Measurements from ENCODE around the gene CHRND.

Gene CHRND

DNA sequence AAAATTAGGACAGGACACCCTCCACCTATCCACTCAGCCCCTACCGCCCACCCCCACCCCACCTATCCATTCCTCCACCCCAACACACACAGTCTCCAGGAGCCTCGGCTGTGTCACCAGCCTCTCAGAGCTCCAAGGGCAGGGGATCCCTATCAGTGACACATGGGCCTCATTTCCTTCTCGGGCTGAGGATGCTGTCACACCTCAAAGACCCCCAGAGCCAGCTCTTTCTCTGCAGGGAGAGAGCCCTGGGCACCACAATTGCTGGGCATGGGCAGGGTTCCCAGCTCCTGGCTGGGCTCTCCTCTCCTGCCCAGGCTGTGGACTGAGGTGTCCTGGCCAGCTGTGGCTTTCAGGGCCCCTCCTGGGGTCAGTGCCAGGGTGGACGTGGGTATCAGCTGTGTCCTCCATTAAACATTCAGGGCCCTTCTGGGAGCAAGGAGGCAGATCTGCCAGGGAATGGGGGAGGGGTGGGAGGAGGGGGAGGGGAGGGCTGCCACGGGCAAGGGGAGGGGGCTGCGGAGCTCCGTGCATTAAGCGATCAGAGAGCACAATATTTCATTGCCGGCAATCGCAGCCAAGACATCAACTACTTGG lies 24.1 kb upstream of the CHRND start:
- H3K9me3 ChIP-seq (replicated peaks in 1 of 2; ENCODE audit: control insufficient read depth in 2 of 2, insufficient read depth in 1 of 2, low read depth in 1 of 2, low read length in 2 of 2) = peaks cover 0 to 3% of the 10 kb centered on the region in 2 donors
- peak overlapping the region; percentile 90 for H3K4me2 ChIP-seq (ENCODE audit: insufficient read depth, low read length, poor library complexity, severe bottlenecking)
- no peak for DNase-seq (ENCODE audit: low spot score)
- H2BK5ac ChIP-seq (ENCODE audit: low read length) = no peak overlapping the region
- H2BK120ac ChIP-seq (ENCODE audit: low read depth, low read length) = no peak overlapping the region
- WGBS, 2 donors (ENCODE audit: extremely low coverage in 2 of 2, insufficient read length in 2 of 2, insufficient replicate concordance in 1 of 2) = no CpG with 5 or more reads among the region's 10 CpGs
- H3K18ac ChIP-seq (ENCODE audit: low read length) = peak overlapping the region; percentile 38
- H3K79me1 ChIP-seq (ENCODE audit: low read depth, low read length) = no peaks in the 10 kb centered on the region
- H2AFZ ChIP-seq (ENCODE audit: low read length) = no peak overlapping the region
- no peak overlapping the region for H4K8ac ChIP-seq (ENCODE audit: low read depth, low read length)
- peaks cover 11 to 84% (median 28%) of the 10 kb centered on the region in 3 experiments for H3K27me3 ChIP-seq (ENCODE audit: control insufficient read depth in 3 of 3, insufficient read depth in 3 of 3, low read depth in 1 of 3, low read length in 3 of 3)
- no peak overlapping the region for H2BK15ac ChIP-seq (ENCODE audit: low read length)
- H4K91ac ChIP-seq (ENCODE audit: low read depth, low read length, poor library complexity) = no peak overlapping the region
- H3K23ac ChIP-seq (ENCODE audit: low read depth, low read length, poor library complexity) = no peak overlapping the region
- no peak overlapping the region for H3K14ac ChIP-seq (ENCODE audit: low read length)
- no peak overlapping the region for H3K4me3 ChIP-seq (ENCODE audit: low read length in 2 of 2)
- peaks cover 26 to 31% of the 10 kb centered on the region in 2 donors for H3K4me1 ChIP-seq (ENCODE audit: control insufficient read depth in 2 of 2, insufficient read depth in 1 of 2, low read depth in 1 of 2, low read length in 2 of 2)
- H2AK5ac ChIP-seq (ENCODE audit: low read depth, low read length) = peak overlapping the region; percentile 20
- H3K27ac ChIP-seq (replicated peaks; ENCODE audit: low read length) = no peak overlapping the region
- no peak overlapping the region for H3K4ac ChIP-seq (ENCODE audit: low read length)
- H2BK12ac ChIP-seq (ENCODE audit: low read length) = no peak overlapping the region
- no peaks in the 10 kb centered on the region for H3K36me3 ChIP-seq (replicated peaks in 1 of 2; ENCODE audit: control insufficient read depth in 2 of 2, insufficient read depth in 2 of 2, low read length in 2 of 2)
- H3K9ac ChIP-seq (ENCODE audit: low read depth, low read length, poor library complexity) = no peak overlapping the region

DNA sequence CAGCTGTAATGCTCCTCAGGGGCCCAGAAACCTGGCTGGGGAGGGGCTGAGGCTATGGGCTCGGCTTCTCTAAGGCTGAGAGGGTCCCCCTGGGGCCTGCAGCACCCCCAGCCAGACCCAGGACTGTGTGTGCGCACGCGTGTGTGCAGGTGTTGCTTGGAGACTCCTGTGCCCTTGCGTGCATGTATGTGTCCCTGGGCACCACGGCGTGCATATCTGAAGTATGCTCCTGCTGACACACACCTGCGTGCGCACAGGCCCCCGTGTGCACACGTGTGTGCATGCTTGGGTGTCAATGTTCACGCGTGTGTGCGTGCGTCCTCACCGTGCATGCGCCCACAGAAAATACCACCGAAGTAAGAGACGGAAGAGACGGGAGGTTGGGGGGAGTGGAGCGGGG lies 23.4 kb upstream of the CHRND start:
- H2AK5ac ChIP-seq (ENCODE audit: low read depth, low read length) = peak overlapping the region; percentile 91
- H4K91ac ChIP-seq (ENCODE audit: low read depth, low read length, poor library complexity) = no peak overlapping the region
- H3K23ac ChIP-seq (ENCODE audit: low read depth, low read length, poor library complexity) = peak overlapping the region; percentile 75
- H3K9me3 ChIP-seq (replicated peaks in 1 of 2; ENCODE audit: control insufficient read depth in 2 of 2, insufficient read depth in 1 of 2, low read depth in 1 of 2, low read length in 2 of 2) = peaks cover 0 to 3% of the 10 kb centered on the region in 2 donors
- H2BK15ac ChIP-seq (ENCODE audit: low read length) = no peak overlapping the region
- H3K9ac ChIP-seq (ENCODE audit: low read depth, low read length, poor library complexity) = peak overlapping the region; percentile 66
- H3K4me1 ChIP-seq (ENCODE audit: control insufficient read depth in 2 of 2, insufficient read depth in 1 of 2, low read depth in 1 of 2, low read length in 2 of 2) = peaks cover 21 to 27% of the 10 kb centered on the region in 2 donors
- no peak overlapping the region for H2BK5ac ChIP-seq (ENCODE audit: low read length)
- H2BK12ac ChIP-seq (ENCODE audit: low read length) = no peak overlapping the region
- peak overlapping the region; percentile 93 for H4K8ac ChIP-seq (ENCODE audit: low read depth, low read length)
- H3K36me3 ChIP-seq (replicated peaks in 1 of 2; ENCODE audit: control insufficient read depth in 2 of 2, insufficient read depth in 2 of 2, low read length in 2 of 2) = no peaks in the 10 kb centered on the region
- H3K14ac ChIP-seq (ENCODE audit: low read length) = peak overlapping the region; percentile 100
- H3K4me3 ChIP-seq (ENCODE audit: low read length in 2 of 2) = peak overlapping the region; percentile 37 to 71
- peak overlapping the region; percentile 90 for H3K4me2 ChIP-seq (ENCODE audit: insufficient read depth, low read length, poor library complexity, severe bottlenecking)
- H3K27me3 ChIP-seq (ENCODE audit: control insufficient read depth in 3 of 3, insufficient read depth in 3 of 3, low read depth in 1 of 3, low read length in 3 of 3) = peaks cover 11 to 88% (median 28%) of the 10 kb centered on the region in 3 experiments
- no peak for DNase-seq (ENCODE audit: low spot score)
- no CpG with 5 or more reads among the region's 21 CpGs for WGBS, 2 donors (ENCODE audit: extremely low coverage in 2 of 2, insufficient read length in 2 of 2, insufficient replicate concordance in 1 of 2)
- H3K4ac ChIP-seq (ENCODE audit: low read length) = no peak overlapping the region
- no peaks in the 10 kb centered on the region for H3K79me1 ChIP-seq (ENCODE audit: low read depth, low read length)
- H2AFZ ChIP-seq (ENCODE audit: low read length) = peak overlapping the region; percentile 71
- H2BK120ac ChIP-seq (ENCODE audit: low read depth, low read length) = no peak overlapping the region
- peak overlapping the region; percentile 90 for H3K18ac ChIP-seq (ENCODE audit: low read length)
- H3K27ac ChIP-seq (replicated peaks; ENCODE audit: low read length) = no peak overlapping the region

DNA sequence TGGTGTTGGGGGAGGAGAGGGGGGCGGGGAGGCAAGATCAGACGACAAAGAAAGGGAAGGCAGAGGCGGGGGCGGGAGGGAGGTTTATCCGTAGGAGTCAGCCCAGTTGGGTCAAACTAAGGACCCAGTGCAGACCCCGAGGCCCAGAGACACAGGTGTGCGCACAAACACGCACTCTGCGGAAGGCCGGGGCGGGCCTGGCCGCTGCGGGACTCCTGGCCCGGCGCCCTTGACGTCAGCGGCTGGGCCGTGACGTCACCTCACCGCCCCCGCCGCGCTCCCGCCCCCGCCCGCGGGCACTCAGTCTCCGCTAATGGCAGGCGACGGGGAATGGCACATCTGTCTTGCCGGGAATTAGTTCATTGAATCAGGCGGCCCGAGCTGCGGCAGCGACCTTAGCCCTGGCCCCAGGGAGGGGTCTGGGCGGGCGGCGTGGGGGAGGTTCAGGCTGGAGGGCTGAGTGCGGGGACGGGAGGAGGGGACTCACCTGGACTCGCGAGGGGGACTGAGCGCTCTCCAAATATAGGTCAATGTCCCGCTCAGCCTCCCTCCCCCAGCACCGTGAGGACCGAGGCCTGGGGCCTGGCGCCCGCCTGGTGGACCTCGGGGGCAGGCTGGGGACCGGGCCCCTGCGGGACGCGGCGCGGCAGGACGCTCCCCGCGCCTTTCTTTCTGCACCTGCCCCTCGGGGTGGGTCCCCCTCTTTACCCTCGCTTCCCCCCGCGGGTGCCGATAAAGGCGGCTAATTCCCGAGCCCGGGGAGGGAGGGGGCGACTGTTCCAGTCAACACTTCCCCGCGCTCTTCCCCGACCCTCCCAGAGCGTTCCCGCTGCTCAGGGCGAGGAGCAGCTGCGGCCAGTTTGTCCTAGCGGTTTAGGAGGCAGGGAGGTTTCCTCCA lies 22.8 kb upstream of the CHRND start:
- H2AFZ ChIP-seq (ENCODE audit: low read length) = peak overlapping the region; percentile 83
- H3K23ac ChIP-seq (ENCODE audit: low read depth, low read length, poor library complexity) = peak overlapping the region; percentile 67
- peak overlapping the region; percentile 37 to 78 for H3K4me3 ChIP-seq (ENCODE audit: low read length in 2 of 2)
- no peak overlapping the region for H4K91ac ChIP-seq (ENCODE audit: low read depth, low read length, poor library complexity)
- H2AK5ac ChIP-seq (ENCODE audit: low read depth, low read length) = peak overlapping the region; percentile 91
- H3K27me3 ChIP-seq (ENCODE audit: control insufficient read depth in 3 of 3, insufficient read depth in 3 of 3, low read depth in 1 of 3, low read length in 3 of 3) = peaks cover 11 to 88% (median 28%) of the 10 kb centered on the region in 3 experiments
- H4K8ac ChIP-seq (ENCODE audit: low read depth, low read length) = no peak overlapping the region
- H3K36me3 ChIP-seq (replicated peaks in 1 of 2; ENCODE audit: control insufficient read depth in 2 of 2, insufficient read depth in 2 of 2, low read length in 2 of 2) = no peaks in the 10 kb centered on the region
- H3K4me1 ChIP-seq (ENCODE audit: control insufficient read depth in 2 of 2, insufficient read depth in 1 of 2, low read depth in 1 of 2, low read length in 2 of 2) = peaks cover 21 to 22% of the 10 kb centered on the region in 2 donors
- peak overlapping the region; percentile 79 for H2BK15ac ChIP-seq (ENCODE audit: low read length)
- no peak overlapping the region for H3K27ac ChIP-seq (replicated peaks; ENCODE audit: low read length)
- peak overlapping the region; percentile 90 for H3K4me2 ChIP-seq (ENCODE audit: insufficient read depth, low read length, poor library complexity, severe bottlenecking)
- no peak overlapping the region for H3K4ac ChIP-seq (ENCODE audit: low read length)
- DNase-seq (ENCODE audit: low spot score) = peak; percentile 64
- peak overlapping the region; percentile 54 for H3K9ac ChIP-seq (ENCODE audit: low read depth, low read length, poor library complexity)
- peaks cover 0 to 3% of the 10 kb centered on the region in 2 donors for H3K9me3 ChIP-seq (replicated peaks in 1 of 2; ENCODE audit: control insufficient read depth in 2 of 2, insufficient read depth in 1 of 2, low read depth in 1 of 2, low read length in 2 of 2)
- no peaks in the 10 kb centered on the region for H3K79me1 ChIP-seq (ENCODE audit: low read depth, low read length)
- peak overlapping the region; percentile 90 for H3K18ac ChIP-seq (ENCODE audit: low read length)
- no peak overlapping the region for H2BK12ac ChIP-seq (ENCODE audit: low read length)
- H2BK120ac ChIP-seq (ENCODE audit: low read depth, low read length) = peak overlapping the region; percentile 41
- H2BK5ac ChIP-seq (ENCODE audit: low read length) = no peak overlapping the region
- WGBS, 2 donors (ENCODE audit: extremely low coverage in 2 of 2, insufficient read length in 2 of 2, insufficient replicate concordance in 1 of 2) = no CpG with 5 or more reads among the region's 75 CpGs
- H3K14ac ChIP-seq (ENCODE audit: low read length) = no peak overlapping the region

DNA sequence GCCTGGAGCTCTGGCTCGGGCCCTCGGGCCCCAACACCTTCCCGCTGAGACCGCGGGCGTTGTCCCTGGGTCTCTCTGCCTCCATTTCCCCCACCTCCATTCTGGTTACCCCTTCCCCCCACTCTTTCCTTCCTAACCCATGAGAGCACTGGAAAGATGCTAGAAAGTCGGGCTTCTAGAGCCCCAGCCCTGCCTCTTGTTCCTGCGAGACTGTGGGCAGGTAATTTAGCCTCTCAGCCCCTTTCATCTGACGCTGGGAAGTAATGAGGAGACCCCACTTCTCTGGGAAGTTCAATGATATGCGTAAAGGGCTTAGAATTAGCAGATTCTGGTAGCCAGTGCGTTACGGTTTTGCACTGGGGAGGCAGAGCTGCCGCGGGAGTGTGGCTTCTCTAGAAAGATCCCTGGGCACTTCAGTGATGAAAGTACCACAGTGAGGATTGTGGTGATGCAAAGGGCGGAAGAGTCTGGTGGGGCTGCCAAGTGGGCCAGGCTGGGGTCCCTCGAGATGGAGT lies 22.1 kb upstream of the CHRND start:
- Histone ChIP-seq H3K23ac (ENCODE audit: low read depth, low read length, poor library complexity) (peak overlapping the region; percentile 67), H2AFZ (ENCODE audit: low read length) (peak overlapping the region; percentile 83), H2BK5ac (ENCODE audit: low read length) (no peak overlapping the region), H3K14ac (ENCODE audit: low read length) (no peak overlapping the region), H3K79me1 (ENCODE audit: low read depth, low read length) (no peaks in the 10 kb centered on the region), H3K4me1 (ENCODE audit: control insufficient read depth in 2 of 2, insufficient read depth in 1 of 2, low read depth in 1 of 2, low read length in 2 of 2) (peaks cover 21 to 22% of the 10 kb centered on the region in 2 donors), H3K4ac (ENCODE audit: low read length) (no peak overlapping the region), H3K36me3 (replicated peaks in 1 of 2; ENCODE audit: control insufficient read depth in 2 of 2, insufficient read depth in 2 of 2, low read length in 2 of 2) (no peaks in the 10 kb centered on the region), H3K27me3 (ENCODE audit: control insufficient read depth in 3 of 3, insufficient read depth in 3 of 3, low read depth in 1 of 3, low read length in 3 of 3) (peaks cover 11 to 90% (median 28%) of the 10 kb centered on the region in 3 experiments), H2BK15ac (ENCODE audit: low read length) (peak overlapping the region; percentile 79), H2BK120ac (ENCODE audit: low read depth, low read length) (peak overlapping the region; percentile 56), H4K8ac (ENCODE audit: low read depth, low read length) (no peak overlapping the region), H3K4me2 (ENCODE audit: insufficient read depth, low read length, poor library complexity, severe bottlenecking) (peak overlapping the region; percentile 90), H3K27ac (replicated peaks; ENCODE audit: low read length) (no peak overlapping the region), H3K18ac (ENCODE audit: low read length) (peak overlapping the region; percentile 90), H3K4me3 (ENCODE audit: low read length in 2 of 2) (peak overlapping the region; percentile 37 to 78), H2AK5ac (ENCODE audit: low read depth, low read length) (peak overlapping the region; percentile 33), H3K9ac (ENCODE audit: low read depth, low read length, poor library complexity) (no peak overlapping the region), H2BK12ac (ENCODE audit: low read length) (no peak overlapping the region), H3K9me3 (replicated peaks in 1 of 2; ENCODE audit: control insufficient read depth in 2 of 2, insufficient read depth in 1 of 2, low read depth in 1 of 2, low read length in 2 of 2) (peaks cover 0 to 3% of the 10 kb centered on the region in 2 donors), H4K91ac (ENCODE audit: low read depth, low read length, poor library complexity) (no peak overlapping the region)
- no peak for DNase-seq (ENCODE audit: low spot score)
- no CpG with 5 or more reads among the region's 16 CpGs for WGBS, 2 donors (ENCODE audit: extremely low coverage in 2 of 2, insufficient read length in 2 of 2, insufficient replicate concordance in 1 of 2)

Data from neuronal stem cell (in vitro differentiated cells).